Measurements from ENCODE around the gene PITPNM3.

PITPNM3 gene

GRCh38 chr17:6450926-6451832 lies 105.2 kb downstream of the PITPNM3 start:
- DNase-seq (ENCODE audit: low read depth) = no peak
- TF ChIP-seq, protein P1, sequence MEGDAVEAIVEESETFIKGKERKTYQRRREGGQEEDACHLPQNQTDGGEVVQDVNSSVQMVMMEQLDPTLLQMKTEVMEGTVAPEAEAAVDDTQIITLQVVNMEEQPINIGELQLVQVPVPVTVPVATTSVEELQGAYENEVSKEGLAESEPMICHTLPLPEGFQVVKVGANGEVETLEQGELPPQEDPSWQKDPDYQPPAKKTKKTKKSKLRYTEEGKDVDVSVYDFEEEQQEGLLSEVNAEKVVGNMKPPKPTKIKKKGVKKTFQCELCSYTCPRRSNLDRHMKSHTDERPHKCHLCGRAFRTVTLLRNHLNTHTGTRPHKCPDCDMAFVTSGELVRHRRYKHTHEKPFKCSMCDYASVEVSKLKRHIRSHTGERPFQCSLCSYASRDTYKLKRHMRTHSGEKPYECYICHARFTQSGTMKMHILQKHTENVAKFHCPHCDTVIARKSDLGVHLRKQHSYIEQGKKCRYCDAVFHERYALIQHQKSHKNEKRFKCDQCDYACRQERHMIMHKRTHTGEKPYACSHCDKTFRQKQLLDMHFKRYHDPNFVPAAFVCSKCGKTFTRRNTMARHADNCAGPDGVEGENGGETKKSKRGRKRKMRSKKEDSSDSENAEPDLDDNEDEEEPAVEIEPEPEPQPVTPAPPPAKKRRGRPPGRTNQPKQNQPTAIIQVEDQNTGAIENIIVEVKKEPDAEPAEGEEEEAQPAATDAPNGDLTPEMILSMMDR (conservative IDR thresholded peaks at IDR 0.05; ENCODE audit: low read depth, low read length) = no peak
- H3K4me3 ChIP-seq (ENCODE audit: low read length) = no peak overlapping the region

GRCh38 chr17:6449307-6449706 lies 107.0 kb downstream of the PITPNM3 start:
- TF ChIP-seq, protein P1 (conservative IDR thresholded peaks at IDR 0.05; ENCODE audit: low read depth, low read length) = no peak
- no peak overlapping the region for H3K4me3 ChIP-seq (ENCODE audit: low read length)
- no peak for DNase-seq (ENCODE audit: low read depth)

DNA sequence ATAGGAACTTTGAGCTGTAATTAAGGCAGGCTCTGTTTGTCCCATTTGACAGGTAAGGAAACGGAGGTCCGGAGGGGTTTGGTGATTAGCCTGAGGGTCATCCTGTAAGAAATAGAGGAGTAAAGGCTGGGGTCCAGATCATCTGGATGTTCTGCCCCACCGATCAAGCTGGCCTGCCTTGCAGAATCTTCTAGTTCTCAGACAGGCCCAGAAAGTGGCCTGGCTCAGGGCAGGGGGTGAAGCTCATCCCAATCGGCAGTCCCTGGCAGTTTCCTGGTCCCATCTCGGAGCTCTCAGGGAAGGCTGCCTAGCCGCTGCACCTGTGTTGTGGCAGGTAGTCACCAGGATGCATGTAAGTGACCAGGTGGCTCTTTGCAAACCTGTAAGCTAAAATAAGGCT lies 107.9 kb downstream of the PITPNM3 start:
- TF ChIP-seq, protein P1 (conservative IDR thresholded peaks at IDR 0.05; ENCODE audit: low read depth, low read length) = no peak
- no peak for DNase-seq (ENCODE audit: low read depth)
- no peak overlapping the region for H3K4me3 ChIP-seq (ENCODE audit: low read length)

- TF ChIP-seq, protein P1 (conservative IDR thresholded peaks at IDR 0.05; ENCODE audit: low read depth, low read length) = no peak
- H3K4me3 ChIP-seq (ENCODE audit: low read length) = no peak overlapping the region
- no peak for DNase-seq (ENCODE audit: low read depth)
Observed at GRCh38 chr17:6446516-6447100, 109.7 kb downstream of the PITPNM3 start.

DNA sequence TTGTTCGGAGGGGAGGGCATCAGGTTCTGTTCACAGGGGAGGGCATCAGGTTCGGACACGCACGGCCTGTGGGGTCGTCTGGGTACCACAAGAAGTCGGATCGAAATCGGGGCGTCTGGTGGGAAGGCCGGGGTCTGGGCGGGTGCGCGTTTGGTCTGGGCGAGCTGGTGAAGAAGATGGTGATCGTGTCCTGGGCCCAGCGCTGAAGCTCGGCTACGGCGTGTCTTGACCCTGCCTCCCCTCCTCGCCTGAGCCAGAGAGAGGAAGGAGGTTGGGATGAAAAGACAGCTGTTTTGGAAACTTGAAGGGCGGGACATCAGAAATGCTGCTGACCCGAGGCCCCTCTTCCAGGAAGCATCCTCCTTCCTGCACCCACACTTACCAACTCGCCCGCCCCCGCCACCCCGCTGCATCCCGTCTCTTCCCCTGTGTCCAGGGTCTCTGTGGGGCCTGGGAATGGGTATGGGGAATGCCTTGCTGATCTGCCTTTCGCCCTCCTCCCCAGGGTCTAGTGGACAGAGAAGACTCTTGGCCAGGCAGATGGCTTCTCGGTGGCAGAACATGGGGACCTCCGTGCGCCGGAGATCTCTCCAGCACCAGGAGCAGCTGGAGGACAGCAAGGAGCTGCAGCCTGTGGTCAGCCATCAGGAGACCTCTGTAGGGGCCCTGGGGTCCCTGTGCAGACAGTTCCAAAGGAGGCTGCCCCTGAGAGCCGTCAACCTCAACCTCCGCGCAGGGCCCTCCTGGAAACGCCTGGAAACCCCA lies 111.6 kb downstream of the PITPNM3 start:
- peak overlapping the region; percentile 76 for H3K4me3 ChIP-seq (ENCODE audit: low read length)
- TF ChIP-seq, protein P1 (conservative IDR thresholded peaks at IDR 0.05; ENCODE audit: low read depth, low read length) = no peak
- DNase-seq (ENCODE audit: low read depth) = no peak

DNA sequence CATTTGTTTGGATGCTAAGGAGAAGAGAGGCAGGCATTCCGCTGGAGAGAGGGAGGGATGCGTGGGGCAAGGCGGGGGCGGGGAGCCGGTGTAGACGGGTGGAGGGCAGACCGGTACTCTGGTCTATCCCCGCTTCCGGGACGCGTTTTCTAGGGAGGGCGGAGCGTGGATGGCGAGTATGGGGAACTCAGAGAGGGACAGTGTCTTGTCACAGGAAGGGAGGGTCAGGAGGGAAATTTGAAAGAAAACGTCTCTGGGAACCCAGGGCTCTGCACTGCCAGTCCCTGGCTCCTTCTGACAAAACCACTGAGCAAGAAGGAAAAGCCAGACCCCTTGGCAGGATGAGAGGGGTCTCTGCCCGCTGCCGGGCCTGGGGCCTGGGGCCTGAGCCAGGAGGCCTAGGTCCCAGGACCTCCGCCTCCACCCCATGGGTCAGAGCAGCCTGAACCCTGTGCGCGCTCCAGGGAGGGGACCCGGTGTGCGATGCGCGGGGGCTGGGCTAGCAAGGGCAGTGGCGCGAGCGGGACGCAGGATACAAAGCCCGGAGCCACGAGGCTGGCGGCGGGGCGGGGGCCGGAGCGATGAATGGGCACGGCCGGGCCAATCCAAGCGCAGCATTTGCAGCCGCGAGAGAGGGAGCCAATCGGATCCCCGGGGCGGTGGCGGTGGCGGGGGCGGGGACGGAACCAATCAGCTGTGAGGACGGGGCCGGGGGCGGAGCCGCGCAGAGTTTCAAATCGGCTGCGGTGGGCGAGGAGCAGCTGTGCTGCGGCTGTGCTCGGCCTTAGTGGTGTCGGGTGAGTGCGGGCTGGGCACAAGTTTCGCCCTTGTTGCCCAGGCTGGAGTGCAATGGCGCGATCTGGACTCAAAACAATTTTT lies 112.4 kb downstream of the PITPNM3 start, which contains the start of gene PIMREG:
PIMREG (plus strand) TSS at position 764 of the 879 bp plus-strand sequence. CDS start 656 bp downstream, outside the sequence.
- TF ChIP-seq, protein P1 (conservative IDR thresholded peaks at IDR 0.05; ENCODE audit: low read depth, low read length) = no peak
- DNase-seq (ENCODE audit: low read depth) = peak; percentile 56
- peak within 1 kb of the TSS; percentile 76 for H3K4me3 ChIP-seq (ENCODE audit: low read length)

Data from retinal pigment epithelial cell (primary cell).